ENCODE data around the gene GLDC.

GLDC gene

GRCh38 chr9:6501526-6502210, 143.9 kb downstream of the GLDC start:
- DNase-seq (ENCODE audit: low read depth in 2 of 2), result no peak

GRCh38 chr9:6498982-6499381, 146.5 kb downstream of the GLDC start:
- no peak for DNase-seq (ENCODE audit: low read depth in 2 of 2)

- no peak for DNase-seq (ENCODE audit: low read depth in 2 of 2)
Measured at GRCh38 chr9:6495466-6495865, 150.1 kb downstream of the GLDC start.

- no peak for DNase-seq (ENCODE audit: low read depth in 2 of 2)
Measured at GRCh38 chr9:6490863-6491262, 154.7 kb downstream of the GLDC start.

GRCh38 chr9:6489099-6489498, 156.4 kb downstream of the GLDC start:
- no peak for DNase-seq (ENCODE audit: low read depth in 2 of 2)

- DNase-seq (ENCODE audit: low read depth in 2 of 2), result no peak
Measured at GRCh38 chr9:6488395-6488794, 157.1 kb downstream of the GLDC start.

GRCh38 chr9:6484210-6484609, 161.3 kb downstream of the GLDC start:
- no peak for DNase-seq (ENCODE audit: low read depth in 2 of 2)
